CD14-positive monocyte (primary cell): ENCODE measurements around the gene EPHX1. TPM values are rescaled to one million over a fixed set of nuclear protein-coding genes. Genes with fewer than 3 reads are reported as not detected.
A peak's percentile ranks its signal among the peaks of the same experiment; 100 is the strongest.

ENCODE experiments used
- DNase-seq, 3 donors: peaks; one replicate each; pipeline ENCODE4 v3.0.0-alpha.2; 2011 to 2022
- H2AFZ ChIP-seq: 2 replicates; pipeline ENCODE4 v1.6.0; 2012; ENCODE audit warnings: mild to moderate bottlenecking, low read depth, low read length, inconsistent platforms; ENCODE audit not compliant: insufficient read depth, poor library complexity, severe bottlenecking
- H3K27ac ChIP-seq, 2 donors: 1 replicate in 1 of 2; 2 replicates in 1 of 2; pipeline ENCODE4 v1.5.1; 2012 to 2013; ENCODE audit warnings: low read length in 2 of 2, control low read depth in 1 of 2, inconsistent platforms in 1 of 2, low read depth in 1 of 2, mild to moderate bottlenecking in 1 of 2
- H3K27me3 ChIP-seq, 2 donors: one replicate each; pipeline versions ENCODE4 v1.6.0 to v1.6.1; 2011 to 2013; ENCODE audit warnings: low read length in 2 of 2; ENCODE audit not compliant: control insufficient read depth in 2 of 2, insufficient read depth in 2 of 2
- H3K36me3 ChIP-seq, 2 donors: replicated peaks in 1 of 2; 1 replicate in 1 of 2; 2 replicates in 1 of 2; pipeline versions ENCODE4 v1.5.1 to v1.6.1; 2012 to 2013; ENCODE audit warnings: low read length in 2 of 2, control low read depth in 1 of 2, inconsistent platforms in 1 of 2, mild to moderate bottlenecking in 1 of 2; ENCODE audit not compliant: insufficient read depth in 2 of 2, control insufficient read depth in 1 of 2
- H3K4me1 ChIP-seq, 2 donors: 1 replicate in 1 of 2; 2 replicates in 1 of 2; pipeline versions ENCODE4 v1.5.1 to v1.6.1; 2012 to 2013; ENCODE audit warnings: low read length in 2 of 2, control low read depth in 1 of 2, inconsistent platforms in 1 of 2, mild to moderate bottlenecking in 1 of 2, moderate library complexity in 1 of 2; ENCODE audit not compliant: insufficient read depth in 2 of 2, control insufficient read depth in 1 of 2
- H3K4me2 ChIP-seq: replicated peaks from 2 replicates; pipeline ENCODE3; 2012; ENCODE audit warnings: low read length, moderate library complexity, mild to moderate bottlenecking; ENCODE audit not compliant: poor library complexity, severe bottlenecking; ENCODE audit errors: extremely low read depth
- H3K4me3 ChIP-seq, 3 experiments: fragments of 200-600 bp in 1 of 3; sonication (generic) in 1 of 3; replicated peaks in 1 of 3; 1 replicate in 2 of 3; 2 replicates in 1 of 3; pipeline ENCODE4 v1.5.1; 2011 to 2013; ENCODE audit warnings: low read length in 3 of 3, mild to moderate bottlenecking in 3 of 3, control low read depth in 2 of 3, low read depth in 2 of 3, inconsistent platforms in 1 of 3, moderate library complexity in 1 of 3
- H3K79me2 ChIP-seq: 2 replicates; pipeline ENCODE4 v1.6.0; 2012; ENCODE audit warnings: mild to moderate bottlenecking, control low read depth, inconsistent platforms, low read length, moderate library complexity; ENCODE audit not compliant: insufficient read depth
- H3K9ac ChIP-seq: 2 replicates; pipeline ENCODE4 v1.6.0; 2017; ENCODE audit warnings: low read length, mild to moderate bottlenecking; ENCODE audit not compliant: insufficient read depth, poor library complexity, severe bottlenecking
- H3K9me3 ChIP-seq, 2 donors: replicated peaks in 1 of 2; 1 replicate in 1 of 2; 2 replicates in 1 of 2; pipeline versions ENCODE4 v1.5.1 to v1.6.1; 2012 to 2013; ENCODE audit warnings: low read length in 2 of 2, control low read depth in 1 of 2; ENCODE audit not compliant: control insufficient read depth in 1 of 2, insufficient read depth in 1 of 2
- H4K20me1 ChIP-seq: 2 replicates; pipeline ENCODE4 v1.6.0; 2012; ENCODE audit warnings: mild to moderate bottlenecking, low read length, control low read depth, moderate library complexity; ENCODE audit not compliant: insufficient read depth
- H3K27ac Mint-ChIP-seq, 7 donors: one replicate each; pipeline ENCODE4 v1.8.0; 2020; ENCODE audit warnings: mild to moderate bottlenecking in 7 of 7, mixed read lengths in 7 of 7, moderate library complexity in 6 of 7, inconsistent platforms in 2 of 7
- H3K27me3 Mint-ChIP-seq, 3 donors: one replicate each; pipeline ENCODE4 v1.8.0; 2021 to 2022; ENCODE audit warnings: low read depth in 3 of 3, mild to moderate bottlenecking in 3 of 3, mixed read lengths in 3 of 3, moderate library complexity in 3 of 3, inconsistent platforms in 1 of 3
- H3K36me3 Mint-ChIP-seq, 2 donors: one replicate each; pipeline ENCODE4 v1.8.0; 2020; ENCODE audit warnings: mixed read lengths in 2 of 2, inconsistent platforms in 1 of 2, mild to moderate bottlenecking in 1 of 2
- H3K4me1 Mint-ChIP-seq: one replicate; pipeline ENCODE4 v1.8.0; 2020; ENCODE audit warnings: mild to moderate bottlenecking, mixed read lengths
- H3K4me3 Mint-ChIP-seq, 2 donors: one replicate each; pipeline ENCODE4 v1.8.0; 2020; ENCODE audit warnings: mild to moderate bottlenecking in 2 of 2, mixed read lengths in 2 of 2, moderate library complexity in 1 of 2
- H3K9me3 Mint-ChIP-seq, 7 donors: one replicate each; pipeline ENCODE4 v1.8.0; 2020 to 2022; ENCODE audit warnings: mixed read lengths in 7 of 7, mild to moderate bottlenecking in 6 of 7, moderate library complexity in 6 of 7, inconsistent platforms in 2 of 7
- WGBS: methylation state at CpG from one replicate; pipeline ENCODE4 v1.1.5; 2013; ENCODE audit warnings: missing lambda C conversion rate; ENCODE audit not compliant: insufficient coverage; 5-methylcytosine and 5-hydroxymethylcytosine counted together
- intact Hi-C, 2 donors: fragments of 100-400 bp; cut with micrococcal nuclease; formaldehyde crosslinking; loops; one replicate each; pipeline versions ENCODE4 v1.15.0 to v1.15.1; 2023
- polyA plus RNA-seq, 3 donors: library from polyadenylated mRNA; depleted of rRNA in 1 of 3; unstranded in 2 of 3; stranded (reverse) in 1 of 3; fragments of 300-500 nt in 2 of 3; fragments of >200 nt in 1 of 3; fragmentation: Illumina TruSeq in 2 of 3; gene quantifications; 1 replicate in 2 of 3; 2 replicates in 1 of 3; pipeline ENCODE4 v1.2.3, GENCODE V29; 2012 to 2021
- TF ChIP-seq, protein P1 (sequence below): fragments of 200-600 bp; IDR thresholded peaks from one replicate; pipeline ENCODE4 v1.8.0; 2022; ENCODE audit warnings: antibody characterized with exemption, mild to moderate bottlenecking

Gene EPHX1
- polyA plus RNA-seq, 3 donors: 4.6 to 23.8 (median 7.4) TPM

DNA sequence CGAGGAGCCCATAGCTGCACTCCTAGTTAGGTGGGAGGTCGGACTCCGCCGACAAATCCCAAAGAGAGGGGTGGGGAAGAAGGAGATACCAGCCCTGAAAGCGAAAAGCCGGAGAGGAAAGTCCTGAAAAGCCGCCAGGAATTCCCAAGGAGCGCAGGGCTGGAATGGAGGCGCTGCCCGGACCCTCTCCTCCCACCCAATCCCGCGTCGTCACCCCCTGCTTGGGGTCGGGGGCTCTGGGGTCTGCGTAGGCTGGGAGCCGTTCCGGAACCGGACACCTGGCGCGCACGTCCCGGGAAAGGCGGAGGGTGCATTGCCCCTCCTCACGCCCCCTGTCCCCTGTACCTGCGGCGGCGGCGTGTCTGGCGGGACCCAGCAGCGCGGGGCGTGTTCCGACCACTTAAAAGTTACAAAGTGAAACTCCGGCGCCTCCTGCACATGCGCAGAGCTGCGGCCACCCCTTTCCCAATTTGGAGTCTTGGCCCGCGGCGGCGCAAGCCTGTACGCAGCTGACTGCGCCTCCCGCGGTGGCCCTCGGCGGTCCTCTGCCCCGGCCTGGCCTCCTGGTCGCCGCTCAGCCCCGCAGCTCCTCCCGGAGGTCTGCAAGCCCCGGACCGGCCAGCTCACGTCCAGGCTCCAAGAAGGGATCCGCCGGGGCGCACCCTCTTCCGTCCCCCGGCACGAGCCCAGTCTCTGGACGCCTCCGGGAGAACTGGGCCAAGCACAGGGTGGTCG is 72.2 kb downstream of the EPHX1 start, which contains the start of gene TMEM63A:
TSS of gene TMEM63A (minus strand) at position 422 of the 735 bp plus-strand sequence. CDS start 4,800 bp downstream, outside the sequence.
- peaks cover 0 to 3% (median 0%) of the 10 kb centered on the region in 7 donors for H3K9me3 Mint-ChIP-seq
- H3K27me3 Mint-ChIP-seq: peaks cover 8 to 12% (median 11%) of the 10 kb centered on the region in 3 donors
- Histone ChIP-seq H3K4me3 (peak within 1 kb of the TSS; percentile 84 to 100 (median 94)), H3K27ac (peak within 1 kb of the TSS; percentile 67 to 93), H3K9ac (peak within 1 kb of the TSS; percentile 95), H3K4me2 (peak within 1 kb of the TSS; percentile 94), H4K20me1 (peaks cover 44% of the 10 kb centered on the region), H3K36me3 (peaks cover 6 to 11% of the 10 kb centered on the region in 2 donors), H3K9me3 (no peaks in the 10 kb centered on the region), H3K4me1 (peaks cover 33 to 40% of the 10 kb centered on the region in 2 donors), H3K27me3 (peaks cover 0 to 5% of the 10 kb centered on the region in 2 donors), H2AFZ (peak within 1 kb of the TSS; percentile 100), H3K79me2 (peaks cover 43% of the 10 kb centered on the region)
- H3K36me3 Mint-ChIP-seq: peaks cover 13 to 23% of the 10 kb centered on the region in 2 donors
- peak within 1 kb of the TSS; percentile 57 to 95 (median 89) for H3K27ac Mint-ChIP-seq
- H3K4me1 Mint-ChIP-seq: peaks cover 52% of the 10 kb centered on the region
- peak within 1 kb of the TSS; percentile 97 for H3K4me3 Mint-ChIP-seq
- DNase-seq: peak; percentile 76 to 82 (median 78)
- intact Hi-C loops: no loop called here
- WGBS: under 1% methylated on average over 61 of the region's 64 CpGs
- TF ChIP-seq, protein P1, sequence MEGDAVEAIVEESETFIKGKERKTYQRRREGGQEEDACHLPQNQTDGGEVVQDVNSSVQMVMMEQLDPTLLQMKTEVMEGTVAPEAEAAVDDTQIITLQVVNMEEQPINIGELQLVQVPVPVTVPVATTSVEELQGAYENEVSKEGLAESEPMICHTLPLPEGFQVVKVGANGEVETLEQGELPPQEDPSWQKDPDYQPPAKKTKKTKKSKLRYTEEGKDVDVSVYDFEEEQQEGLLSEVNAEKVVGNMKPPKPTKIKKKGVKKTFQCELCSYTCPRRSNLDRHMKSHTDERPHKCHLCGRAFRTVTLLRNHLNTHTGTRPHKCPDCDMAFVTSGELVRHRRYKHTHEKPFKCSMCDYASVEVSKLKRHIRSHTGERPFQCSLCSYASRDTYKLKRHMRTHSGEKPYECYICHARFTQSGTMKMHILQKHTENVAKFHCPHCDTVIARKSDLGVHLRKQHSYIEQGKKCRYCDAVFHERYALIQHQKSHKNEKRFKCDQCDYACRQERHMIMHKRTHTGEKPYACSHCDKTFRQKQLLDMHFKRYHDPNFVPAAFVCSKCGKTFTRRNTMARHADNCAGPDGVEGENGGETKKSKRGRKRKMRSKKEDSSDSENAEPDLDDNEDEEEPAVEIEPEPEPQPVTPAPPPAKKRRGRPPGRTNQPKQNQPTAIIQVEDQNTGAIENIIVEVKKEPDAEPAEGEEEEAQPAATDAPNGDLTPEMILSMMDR: peak; percentile 40

DNA sequence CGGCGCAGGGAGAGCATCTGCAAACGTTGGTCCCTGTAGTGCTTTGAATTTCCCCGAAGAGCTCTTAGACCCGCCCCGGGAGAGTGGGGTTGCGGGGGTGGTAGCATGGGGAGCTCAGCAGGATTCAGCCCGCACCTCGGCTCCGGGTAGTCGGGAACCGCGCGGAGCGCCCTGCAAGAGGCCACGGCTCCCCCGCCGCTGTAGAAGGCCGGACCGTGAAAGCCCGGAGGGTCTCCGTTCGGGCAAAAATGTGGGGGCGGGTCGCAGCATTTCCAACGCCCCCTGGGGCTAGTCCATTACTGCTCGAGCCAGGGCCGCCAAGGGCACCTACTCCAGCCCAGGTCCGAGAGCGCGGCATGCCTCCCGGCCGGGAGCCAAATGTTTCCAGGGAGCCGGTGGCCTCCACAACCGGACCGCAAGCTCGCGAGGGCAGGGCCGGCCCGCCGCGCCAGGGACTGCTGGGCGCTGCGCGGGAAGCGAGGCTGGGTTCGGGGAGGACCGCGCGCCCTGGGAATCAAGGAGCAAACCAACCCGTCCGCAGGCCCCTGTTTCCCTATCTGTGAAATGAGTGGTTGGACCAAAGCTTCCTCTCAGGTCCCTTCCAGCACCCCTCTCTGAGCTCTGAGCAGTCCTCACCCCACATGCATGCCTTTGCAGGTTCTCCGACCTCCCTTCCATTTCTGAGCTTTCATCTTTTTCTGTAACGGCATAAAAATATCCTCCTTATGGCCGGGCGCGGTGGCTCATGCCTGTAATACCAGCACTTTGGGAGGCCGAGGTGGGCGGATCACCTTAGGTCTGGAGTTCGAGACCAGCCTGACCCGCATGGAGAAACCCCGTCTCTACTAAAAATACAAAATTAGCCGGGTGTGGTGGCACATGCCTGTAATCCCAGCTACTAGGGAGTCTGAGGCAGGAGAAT is 73.0 kb downstream of the EPHX1 start:
- intact Hi-C loops: no loop called here
- Mint-ChIP-seq H3K4me3 (peak overlapping the region; percentile 97), H3K9me3 (peaks cover 0 to 3% (median 0%) of the 10 kb centered on the region in 7 donors), H3K27me3 (peaks cover 10 to 16% (median 14%) of the 10 kb centered on the region in 3 donors), H3K4me1 (peaks cover 48% of the 10 kb centered on the region), H3K36me3 (peaks cover 6 to 15% of the 10 kb centered on the region in 2 donors), H3K27ac (peak overlapping the region in 4 of 7 donors; percentile 15 to 66 (median 50))
- TF ChIP-seq, protein P1: peak; percentile 6
- 4% methylated on average over 51 of the region's 63 CpGs for WGBS
- H3K4me3 ChIP-seq: peak overlapping the region; percentile 84 to 100 (median 94)
- peaks cover 37% of the 10 kb centered on the region for H3K79me2 ChIP-seq
- peak overlapping the region; percentile 95 for H3K9ac ChIP-seq
- H3K36me3 ChIP-seq: peaks cover 0 to 2% of the 10 kb centered on the region in 2 donors
- DNase-seq: peak in 2 of 3 donors; percentile 17 to 21
- peaks cover 33 to 40% of the 10 kb centered on the region in 2 donors for H3K4me1 ChIP-seq
- peaks cover 0 to 5% of the 10 kb centered on the region in 2 donors for H3K27me3 ChIP-seq
- peak overlapping the region; percentile 100 for H2AFZ ChIP-seq
- H3K27ac ChIP-seq: peak overlapping the region in 1 of 2 donors; percentile 93
- peak overlapping the region; percentile 94 for H3K4me2 ChIP-seq
- H3K9me3 ChIP-seq: no peaks in the 10 kb centered on the region
- H4K20me1 ChIP-seq: peaks cover 36% of the 10 kb centered on the region
